ENCODE data around the gene BCL7C. TPM values are rescaled to one million over a fixed set of nuclear protein-coding genes. Genes with fewer than 3 reads are reported as not detected.

The BCL7C gene
- total RNA-seq, 1 experiment from 2014 or later, result 45.8 TPM

- peak overlapping the region; percentile 36; the same call in 1 of the 2 replicates for H3K27ac ChIP-seq (ENCODE audit: low read length)
- H3K27me3 ChIP-seq (ENCODE audit: control insufficient read depth, insufficient read depth, low read length), result no peaks in the 10 kb centered on the region
- no peaks in the 10 kb centered on the region for H3K36me3 ChIP-seq (ENCODE audit: control insufficient read depth, insufficient read depth, low read length)
- peak overlapping the region; percentile 37 to 46 for H3K4me3 ChIP-seq (ENCODE audit: low read depth in 2 of 2, low read length in 2 of 2)
- TF ChIP-seq REST (IDR thresholded peaks at IDR 0.05; ENCODE audit: insufficient read depth in 1 of 2, low read depth in 2 of 2, low read length in 1 of 2), result no peak
- no peak for TF ChIP-seq CTCF (IDR thresholded peaks at IDR 0.05)
- TF ChIP-seq POLR2AphosphoS5 (IDR thresholded peaks at IDR 0.05; ENCODE audit: low read depth, low read length), result no peak
- TF ChIP-seq TCF7L2 (IDR thresholded peaks at IDR 0.05; ENCODE audit: low read depth, low read length), result no peak
- no peak for TF ChIP-seq SIN3A (IDR thresholded peaks at IDR 0.05; ENCODE audit: borderline replicate concordance, insufficient read depth, low read depth, low read length)
- peaks cover 3% of the 10 kb centered on the region; the same call in 1 of the 2 replicates for H3K4me1 ChIP-seq (ENCODE audit: control insufficient read depth, insufficient read depth, low read length)
- in situ Hi-C loops (cut with HindIII; ENCODE audit: low pct_unique_long_range_greater_than_20kb, low sequenced_read_pairs) (no loop called here), intact Hi-C loops (cut with micrococcal nuclease; ENCODE audit: unreplicated experiment) (loop anchor here (10.0 kb wide), 1 partner anchor 57 kb away; no protein-coding TSS in a partner anchor)
- DNase-seq (ENCODE audit: low read depth, low spot score) (no peak), ATAC-seq (no peak)
- H3K9me3 ChIP-seq (ENCODE audit: control insufficient read depth, insufficient read depth, low read depth, low read length), result no peaks in the 10 kb centered on the region
- CTCF ChIA-PET, result interaction anchor here (0.7 to 2.2 kb wide), 5 partner anchors 14 to 369 kb away, joined by 3 to 19 read pairs (median 7); no protein-coding TSS in a partner anchor
- POLR2A ChIA-PET, result interaction anchor here (0.5 to 1.1 kb wide), 5 partner anchors 11 to 506 kb away, joined by 3 to 5 read pairs (median 3); partner anchors contain the start of gene ZNF48
- BruUV-seq (replicated peaks), result no TSS peak
These were observed 7.5 kb upstream of the BCL7C start for GRCh38 chr16:30901201-30902028.

DNA sequence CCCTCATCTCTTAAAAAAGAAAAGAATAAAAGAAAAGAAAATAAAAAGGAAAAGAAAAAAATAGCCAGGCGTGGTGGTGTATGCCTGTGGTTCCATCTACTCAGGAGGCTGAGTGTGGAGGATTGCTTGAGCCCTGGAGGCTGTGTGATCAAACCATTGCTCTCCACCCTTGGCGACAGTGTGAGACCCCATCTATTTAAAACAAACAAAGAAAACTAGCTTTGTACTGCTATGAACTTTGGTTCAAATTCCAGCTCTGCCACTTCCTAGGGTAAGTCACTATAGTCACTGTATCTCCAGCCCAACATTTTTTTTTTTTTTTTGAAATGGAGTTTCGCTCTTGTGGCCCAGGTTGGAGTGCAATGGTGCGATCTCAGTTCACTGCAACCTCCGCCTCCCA lies 6.7 kb upstream of the BCL7C start:
- no TSS peak for BruUV-seq (replicated peaks)
- no peak for DNase-seq (ENCODE audit: low read depth, low spot score)
- in situ Hi-C loops (cut with HindIII; ENCODE audit: low pct_unique_long_range_greater_than_20kb, low sequenced_read_pairs), result no loop called here
- Histone ChIP-seq H3K27ac (ENCODE audit: low read length) (no peak overlapping the region), H3K27me3 (ENCODE audit: control insufficient read depth, insufficient read depth, low read length) (no peaks in the 10 kb centered on the region), H3K4me1 (ENCODE audit: control insufficient read depth, insufficient read depth, low read length) (peaks cover 5% of the 10 kb centered on the region), H3K36me3 (ENCODE audit: control insufficient read depth, insufficient read depth, low read length) (no peaks in the 10 kb centered on the region), H3K9me3 (ENCODE audit: control insufficient read depth, insufficient read depth, low read depth, low read length) (no peaks in the 10 kb centered on the region), H3K4me3 (ENCODE audit: low read depth in 2 of 2, low read length in 2 of 2) (no peak overlapping the region)
- CTCF ChIA-PET, result interaction anchor here (2.2 kb wide), 1 partner anchor 56 kb away, joined by 19 read pairs; no protein-coding TSS in a partner anchor
- no peak for ATAC-seq
- POLR2A ChIA-PET, result no interaction called here
- TF ChIP-seq SIN3A (IDR thresholded peaks at IDR 0.05; ENCODE audit: borderline replicate concordance, insufficient read depth, low read depth, low read length), result no peak
- no peak for TF ChIP-seq POLR2AphosphoS5 (IDR thresholded peaks at IDR 0.05; ENCODE audit: low read depth, low read length)
- no peak for TF ChIP-seq CTCF (IDR thresholded peaks at IDR 0.05)
- TF ChIP-seq TCF7L2 (IDR thresholded peaks at IDR 0.05; ENCODE audit: low read depth, low read length), result no peak
- no peak for TF ChIP-seq REST (IDR thresholded peaks at IDR 0.05; ENCODE audit: insufficient read depth in 1 of 2, low read depth in 2 of 2, low read length in 1 of 2)
- intact Hi-C loops (cut with micrococcal nuclease; ENCODE audit: unreplicated experiment), result loop anchor here (10.0 kb wide), 1 partner anchor 56 kb away; no protein-coding TSS in a partner anchor
